ENCODE data around the gene LRP4. TPM values are rescaled to one million over a fixed set of nuclear protein-coding genes. Genes with fewer than 3 reads are reported as not detected.

The LRP4 gene
- polyA plus RNA-seq, 1 donor from 2014 or later, result not detected

GRCh38 chr11:46888636-46889035, 29.7 kb downstream of the LRP4 start:
- no peaks in the 10 kb centered on the region for H3K9me3 ChIP-seq (ENCODE audit: low read length)
- H3K27me3 ChIP-seq (ENCODE audit: insufficient read depth, low read depth, low read length), result no peaks in the 10 kb centered on the region
- H3K9me2 ChIP-seq (ENCODE audit: insufficient read depth, low read length), result no peaks in the 10 kb centered on the region
- H2AFZ ChIP-seq (ENCODE audit: low read depth, low read length), result no peak overlapping the region
- TF ChIP-seq SMC3 (conservative IDR thresholded peaks at IDR 0.05; ENCODE audit: poor library complexity), result no peak
- no peak for TF ChIP-seq POLR2AphosphoS5 (IDR thresholded peaks at IDR 0.05)
- TF ChIP-seq, protein P1, sequence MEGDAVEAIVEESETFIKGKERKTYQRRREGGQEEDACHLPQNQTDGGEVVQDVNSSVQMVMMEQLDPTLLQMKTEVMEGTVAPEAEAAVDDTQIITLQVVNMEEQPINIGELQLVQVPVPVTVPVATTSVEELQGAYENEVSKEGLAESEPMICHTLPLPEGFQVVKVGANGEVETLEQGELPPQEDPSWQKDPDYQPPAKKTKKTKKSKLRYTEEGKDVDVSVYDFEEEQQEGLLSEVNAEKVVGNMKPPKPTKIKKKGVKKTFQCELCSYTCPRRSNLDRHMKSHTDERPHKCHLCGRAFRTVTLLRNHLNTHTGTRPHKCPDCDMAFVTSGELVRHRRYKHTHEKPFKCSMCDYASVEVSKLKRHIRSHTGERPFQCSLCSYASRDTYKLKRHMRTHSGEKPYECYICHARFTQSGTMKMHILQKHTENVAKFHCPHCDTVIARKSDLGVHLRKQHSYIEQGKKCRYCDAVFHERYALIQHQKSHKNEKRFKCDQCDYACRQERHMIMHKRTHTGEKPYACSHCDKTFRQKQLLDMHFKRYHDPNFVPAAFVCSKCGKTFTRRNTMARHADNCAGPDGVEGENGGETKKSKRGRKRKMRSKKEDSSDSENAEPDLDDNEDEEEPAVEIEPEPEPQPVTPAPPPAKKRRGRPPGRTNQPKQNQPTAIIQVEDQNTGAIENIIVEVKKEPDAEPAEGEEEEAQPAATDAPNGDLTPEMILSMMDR (IDR thresholded peaks at IDR 0.05; ENCODE audit: poor library complexity, severe bottlenecking), result no peak
- no peak for TF ChIP-seq EP300 (conservative IDR thresholded peaks at IDR 0.05; ENCODE audit: poor library complexity, severe bottlenecking)
- TF ChIP-seq TAF1 (IDR thresholded peaks at IDR 0.05; ENCODE audit: low read depth), result no peak
- H3K79me2 ChIP-seq (replicated peaks; ENCODE audit: insufficient read depth, low read length), result no peaks in the 10 kb centered on the region
- H3K27ac ChIP-seq (ENCODE audit: low read length), result no peak overlapping the region
- H3F3A ChIP-seq (ENCODE audit: insufficient read depth, low read length, poor library complexity, severe bottlenecking), result no peaks in the 10 kb centered on the region
- no peak overlapping the region for H3K4me2 ChIP-seq (ENCODE audit: low read length)
- H3K4me3 ChIP-seq (ENCODE audit: low read length), result no peak overlapping the region
- no peaks in the 10 kb centered on the region for H4K20me1 ChIP-seq (ENCODE audit: insufficient read depth)
- H3K36me3 ChIP-seq (ENCODE audit: insufficient read depth, low read length), result no peaks in the 10 kb centered on the region
- no peak overlapping the region for H3K9ac ChIP-seq (ENCODE audit: low read length)

DNA sequence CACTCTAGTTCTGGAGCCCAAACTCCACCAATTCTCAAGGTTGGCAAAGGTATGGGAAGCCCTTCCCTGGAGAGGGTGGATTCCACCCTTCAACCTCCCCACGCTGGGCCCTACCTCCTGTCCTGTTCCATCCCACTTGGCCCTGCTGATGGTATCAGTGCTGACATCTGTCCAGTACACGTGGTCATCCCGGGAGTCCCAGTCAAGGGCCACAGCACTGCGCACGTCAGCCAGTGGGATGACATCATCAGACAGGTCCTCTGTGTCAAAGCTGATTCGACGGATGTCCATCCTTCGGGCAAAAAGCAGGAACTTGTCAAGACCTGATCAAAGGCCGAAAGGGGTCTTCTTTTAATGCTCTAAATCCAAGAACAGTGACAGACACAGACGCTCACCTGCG, 32.1 kb downstream of the LRP4 start:
- no peak overlapping the region for H3K4me2 ChIP-seq (ENCODE audit: low read length)
- no peaks in the 10 kb centered on the region for H4K20me1 ChIP-seq (ENCODE audit: insufficient read depth)
- no peak overlapping the region for H3K27ac ChIP-seq (ENCODE audit: low read length)
- no peaks in the 10 kb centered on the region for H3F3A ChIP-seq (ENCODE audit: insufficient read depth, low read length, poor library complexity, severe bottlenecking)
- H2AFZ ChIP-seq (ENCODE audit: low read depth, low read length), result no peak overlapping the region
- no peaks in the 10 kb centered on the region for H3K9me3 ChIP-seq (ENCODE audit: low read length)
- H3K4me3 ChIP-seq (ENCODE audit: low read length), result no peak overlapping the region
- no peak overlapping the region for H3K9ac ChIP-seq (ENCODE audit: low read length)
- no peaks in the 10 kb centered on the region for H3K36me3 ChIP-seq (ENCODE audit: insufficient read depth, low read length)
- H3K79me2 ChIP-seq (replicated peaks; ENCODE audit: insufficient read depth, low read length), result no peaks in the 10 kb centered on the region
- no peaks in the 10 kb centered on the region for H3K27me3 ChIP-seq (ENCODE audit: insufficient read depth, low read depth, low read length)
- TF ChIP-seq MXI1 (conservative IDR thresholded peaks at IDR 0.05; ENCODE audit: poor library complexity, severe bottlenecking) (no peak), RAD21 (conservative IDR thresholded peaks at IDR 0.05) (no peak), EP300 (conservative IDR thresholded peaks at IDR 0.05; ENCODE audit: poor library complexity, severe bottlenecking) (no peak), POLR2AphosphoS5 (IDR thresholded peaks at IDR 0.05) (no peak), EZH2 (IDR thresholded peaks at IDR 0.05; ENCODE audit: borderline replicate concordance, insufficient read depth, low read length, poor library complexity, severe bottlenecking) (no peak), TAF1 (IDR thresholded peaks at IDR 0.05; ENCODE audit: low read depth) (no peak), SMC3 (conservative IDR thresholded peaks at IDR 0.05; ENCODE audit: poor library complexity) (no peak)
- TF ChIP-seq, protein P2, sequence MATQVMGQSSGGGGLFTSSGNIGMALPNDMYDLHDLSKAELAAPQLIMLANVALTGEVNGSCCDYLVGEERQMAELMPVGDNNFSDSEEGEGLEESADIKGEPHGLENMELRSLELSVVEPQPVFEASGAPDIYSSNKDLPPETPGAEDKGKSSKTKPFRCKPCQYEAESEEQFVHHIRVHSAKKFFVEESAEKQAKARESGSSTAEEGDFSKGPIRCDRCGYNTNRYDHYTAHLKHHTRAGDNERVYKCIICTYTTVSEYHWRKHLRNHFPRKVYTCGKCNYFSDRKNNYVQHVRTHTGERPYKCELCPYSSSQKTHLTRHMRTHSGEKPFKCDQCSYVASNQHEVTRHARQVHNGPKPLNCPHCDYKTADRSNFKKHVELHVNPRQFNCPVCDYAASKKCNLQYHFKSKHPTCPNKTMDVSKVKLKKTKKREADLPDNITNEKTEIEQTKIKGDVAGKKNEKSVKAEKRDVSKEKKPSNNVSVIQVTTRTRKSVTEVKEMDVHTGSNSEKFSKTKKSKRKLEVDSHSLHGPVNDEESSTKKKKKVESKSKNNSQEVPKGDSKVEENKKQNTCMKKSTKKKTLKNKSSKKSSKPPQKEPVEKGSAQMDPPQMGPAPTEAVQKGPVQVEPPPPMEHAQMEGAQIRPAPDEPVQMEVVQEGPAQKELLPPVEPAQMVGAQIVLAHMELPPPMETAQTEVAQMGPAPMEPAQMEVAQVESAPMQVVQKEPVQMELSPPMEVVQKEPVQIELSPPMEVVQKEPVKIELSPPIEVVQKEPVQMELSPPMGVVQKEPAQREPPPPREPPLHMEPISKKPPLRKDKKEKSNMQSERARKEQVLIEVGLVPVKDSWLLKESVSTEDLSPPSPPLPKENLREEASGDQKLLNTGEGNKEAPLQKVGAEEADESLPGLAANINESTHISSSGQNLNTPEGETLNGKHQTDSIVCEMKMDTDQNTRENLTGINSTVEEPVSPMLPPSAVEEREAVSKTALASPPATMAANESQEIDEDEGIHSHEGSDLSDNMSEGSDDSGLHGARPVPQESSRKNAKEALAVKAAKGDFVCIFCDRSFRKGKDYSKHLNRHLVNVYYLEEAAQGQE (IDR thresholded peaks at IDR 0.05; ENCODE audit: borderline replicate concordance), result no peak
- TF ChIP-seq, protein P1 (IDR thresholded peaks at IDR 0.05; ENCODE audit: poor library complexity, severe bottlenecking), result no peak
- H3K9me2 ChIP-seq (ENCODE audit: insufficient read depth, low read length), result no peaks in the 10 kb centered on the region
